HG03439 (cell line): ENCODE measurements around the gene IQCM.

Experiments used
- ATAC-seq: cut with Tn5 transposase; IDR thresholded peaks from one replicate; pipeline ENCODE4 v1.9.1; 2021; ENCODE audit warnings: mild to moderate bottlenecking, moderate library complexity; ENCODE audit not compliant: unreplicated experiment

Gene IQCM

GRCh38 chr4:149321438-149321837 is 494.2 kb downstream of the IQCM start:
- no peak for ATAC-seq

- no peak for ATAC-seq
These were observed 504.6 kb downstream of the IQCM start for GRCh38 chr4:149311076-149311475.

- no peak for ATAC-seq
These were observed 509.1 kb downstream of the IQCM start for GRCh38 chr4:149306537-149306936.
